ENCODE data around the gene ARFGAP2. TPM values are rescaled to one million over a fixed set of nuclear protein-coding genes. Genes with fewer than 3 reads are reported as not detected.

ARFGAP2 gene
- total RNA-seq, 1 donor = 152 TPM

GRCh38 chr11:47148903-47149531 lies 27.7 kb downstream of the ARFGAP2 start:
- no peak overlapping the region for H3K4me3 ChIP-seq (ENCODE audit: low read depth, low read length)
- no peak for TF ChIP-seq CTCF (IDR thresholded peaks at IDR 0.05; ENCODE audit: insufficient read depth, low read length)
- peak; percentile 42 for DNase-seq (ENCODE audit: low read depth)

DNA sequence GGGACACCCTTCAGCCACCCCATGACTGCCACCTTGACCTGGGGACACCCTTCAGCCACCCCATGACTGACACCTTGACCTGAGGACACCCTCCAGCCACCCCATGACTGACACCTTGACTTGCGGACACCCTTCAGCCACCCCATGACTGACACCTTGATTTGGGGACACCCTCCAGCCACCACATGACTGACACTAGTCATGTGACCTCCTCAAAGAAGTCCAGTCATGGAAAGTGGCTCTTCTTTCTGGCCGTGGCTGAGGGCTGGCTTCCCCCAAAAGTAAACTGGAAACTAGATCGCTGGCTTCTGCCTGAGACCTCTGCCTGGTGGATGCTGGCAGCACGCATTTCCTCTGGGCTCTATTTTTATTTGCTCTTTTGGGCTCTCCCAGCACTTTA lies 28.4 kb downstream of the ARFGAP2 start:
- no peak for DNase-seq (ENCODE audit: low read depth)
- no peak overlapping the region for H3K4me3 ChIP-seq (ENCODE audit: low read depth, low read length)
- no peak for TF ChIP-seq CTCF (IDR thresholded peaks at IDR 0.05; ENCODE audit: insufficient read depth, low read length)

DNA sequence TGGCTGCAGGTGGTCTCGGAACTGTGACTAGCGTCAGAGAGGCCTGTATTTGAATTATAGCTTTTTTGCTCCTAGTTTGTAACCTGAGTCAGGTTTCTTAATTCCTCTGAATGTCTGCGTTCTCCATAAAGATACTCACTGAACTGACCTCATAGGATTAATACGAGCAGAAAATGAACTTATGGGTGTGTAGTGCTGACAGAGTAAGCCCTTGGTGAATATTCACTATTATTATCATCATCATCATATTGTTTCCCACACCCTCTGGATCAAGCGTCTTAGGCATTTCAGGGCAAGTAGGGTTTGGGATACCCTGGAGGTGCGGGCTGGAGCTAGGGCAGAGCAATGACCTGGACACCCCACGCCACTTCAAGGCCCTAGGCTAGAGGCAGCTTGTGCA lies 29.0 kb downstream of the ARFGAP2 start:
- H3K4me3 ChIP-seq (ENCODE audit: low read depth, low read length) = no peak overlapping the region
- TF ChIP-seq CTCF (IDR thresholded peaks at IDR 0.05; ENCODE audit: insufficient read depth, low read length) = no peak
- no peak for DNase-seq (ENCODE audit: low read depth)

DNA sequence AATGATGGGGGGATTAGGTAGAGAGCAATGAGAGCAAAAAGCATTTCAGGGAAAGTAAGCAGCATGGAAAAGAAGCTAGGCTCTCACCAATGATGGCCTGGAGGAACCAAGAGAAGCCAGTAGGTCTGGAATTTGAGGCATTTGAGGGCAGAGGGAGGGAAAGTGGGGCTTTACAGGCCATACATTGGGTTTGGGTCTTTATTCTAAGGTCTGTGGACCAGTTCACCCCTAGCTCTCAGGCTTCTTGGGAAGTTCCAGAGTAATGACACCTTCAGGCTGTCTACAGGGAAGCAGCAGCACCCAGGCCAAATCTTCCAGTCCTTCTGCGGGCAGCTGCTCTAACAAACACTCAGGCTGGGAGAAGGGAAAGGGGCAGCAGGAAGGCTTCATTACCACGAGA lies 29.4 kb downstream of the ARFGAP2 start:
- no peak for TF ChIP-seq CTCF (IDR thresholded peaks at IDR 0.05; ENCODE audit: insufficient read depth, low read length)
- no peak for DNase-seq (ENCODE audit: low read depth)
- H3K4me3 ChIP-seq (ENCODE audit: low read depth, low read length) = no peak overlapping the region

DNA sequence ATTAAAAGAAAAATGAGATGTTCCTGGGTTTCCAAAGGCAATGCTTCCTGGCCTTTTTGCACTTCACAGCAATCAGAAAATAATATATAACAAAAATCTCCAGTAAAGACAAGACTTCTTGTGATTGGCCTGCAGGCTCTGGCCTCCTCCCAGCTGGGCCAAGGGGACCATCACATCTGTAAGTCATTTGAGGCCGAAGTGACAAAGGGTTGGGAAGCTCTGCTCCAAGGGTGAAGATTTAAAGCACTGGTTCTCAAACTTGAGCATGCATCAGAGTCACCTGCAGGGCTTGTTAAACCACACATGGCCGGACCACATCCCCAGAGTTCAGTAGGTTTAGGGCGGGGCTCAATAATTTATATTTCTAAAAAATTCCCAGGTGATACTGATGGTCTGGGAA lies 32.1 kb downstream of the ARFGAP2 start:
- DNase-seq (ENCODE audit: low read depth) = no peak

DNA sequence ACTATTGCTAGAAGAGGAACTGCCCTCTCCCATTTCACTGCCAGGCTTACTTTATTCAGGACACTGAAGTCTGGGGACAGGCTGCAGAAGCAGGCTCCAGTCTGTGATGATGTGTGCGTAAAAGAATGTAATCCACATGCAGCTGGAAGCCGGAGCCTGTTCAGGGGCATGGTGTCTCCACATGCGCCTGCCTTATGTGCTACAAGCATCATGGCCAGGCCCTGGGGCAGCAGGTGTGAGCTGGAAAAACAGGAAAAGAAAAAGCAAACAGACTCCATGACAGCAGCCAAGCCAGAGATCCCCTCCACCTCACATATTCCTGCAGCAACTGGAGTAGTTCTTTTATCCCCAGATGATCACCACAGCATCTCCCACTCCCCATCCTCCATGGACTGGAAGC lies 33.4 kb downstream of the ARFGAP2 start:
- no peak overlapping the region for H3K4me3 ChIP-seq (ENCODE audit: low read depth, low read length)
- peak; percentile 79 for DNase-seq (ENCODE audit: low read depth)
- no peak for TF ChIP-seq CTCF (IDR thresholded peaks at IDR 0.05; ENCODE audit: insufficient read depth, low read length)

More for the DNA sequence above, 32.1 kb downstream of the ARFGAP2 start:
- TF ChIP-seq CTCF (IDR thresholded peaks at IDR 0.05; ENCODE audit: insufficient read depth, low read length) = no peak
- H3K4me3 ChIP-seq (ENCODE audit: low read depth, low read length) = no peak overlapping the region

- H3K4me3 ChIP-seq (ENCODE audit: low read depth, low read length) = no peak overlapping the region
- no peak for DNase-seq (ENCODE audit: low read depth)
- TF ChIP-seq CTCF (IDR thresholded peaks at IDR 0.05; ENCODE audit: insufficient read depth, low read length) = no peak
These were observed 36.8 kb downstream of the ARFGAP2 start for GRCh38 chr11:47139878-47140277.
